Stimulated activated CD4-positive, alpha-beta T cell treated with anti-CD3 and anti-CD28 coated beads, Interleukin-1b, Interleukin-23, amount 100 ng/mL, for 24 hours (primary cell): ENCODE data around the gene RTP2.
A peak's percentile ranks its signal among the peaks of the same experiment; 100 is the strongest.

ENCODE experiments used
- DNase-seq, 4 experiments: peaks; one replicate each; pipeline ENCODE4 v3.0.0-alpha.2; 2020; ENCODE audit warnings: low read depth in 4 of 4, low spot score in 1 of 4

Gene RTP2

GRCh38 chr3:187739094-187739560, 36.8 kb upstream of the RTP2 start:
- DNase-seq, result no peak

- DNase-seq, result peak in 3 of 4 experiments; percentile 51 to 71 (median 64)
These were observed 36.2 kb upstream of the RTP2 start for GRCh38 chr3:187738331-187739093.

- no peak for DNase-seq
These were observed 35.6 kb upstream of the RTP2 start for GRCh38 chr3:187738071-187738330.

- DNase-seq, result peak in 2 of 4 experiments; percentile 48 to 58
These were observed 35.2 kb upstream of the RTP2 start for GRCh38 chr3:187737368-187738070.

DNA sequence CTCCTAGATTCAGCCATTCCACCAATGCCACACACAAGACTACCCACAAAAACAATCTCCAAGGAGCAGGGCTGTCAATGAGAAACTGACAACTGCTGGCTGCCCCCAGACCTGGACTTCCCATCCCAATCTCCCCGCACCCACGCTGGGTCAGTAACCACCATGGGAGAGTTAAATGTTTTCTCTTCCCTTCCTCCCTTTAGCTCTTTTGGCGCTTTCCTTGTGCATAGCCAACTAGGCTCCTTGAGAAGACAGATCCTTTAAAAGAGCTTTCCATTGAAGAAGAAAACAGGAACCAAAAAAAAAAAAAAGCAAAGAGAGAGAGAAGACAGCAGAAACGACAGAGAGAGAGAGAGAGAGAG, 34.6 kb upstream of the RTP2 start:
- no peak for DNase-seq

DNA sequence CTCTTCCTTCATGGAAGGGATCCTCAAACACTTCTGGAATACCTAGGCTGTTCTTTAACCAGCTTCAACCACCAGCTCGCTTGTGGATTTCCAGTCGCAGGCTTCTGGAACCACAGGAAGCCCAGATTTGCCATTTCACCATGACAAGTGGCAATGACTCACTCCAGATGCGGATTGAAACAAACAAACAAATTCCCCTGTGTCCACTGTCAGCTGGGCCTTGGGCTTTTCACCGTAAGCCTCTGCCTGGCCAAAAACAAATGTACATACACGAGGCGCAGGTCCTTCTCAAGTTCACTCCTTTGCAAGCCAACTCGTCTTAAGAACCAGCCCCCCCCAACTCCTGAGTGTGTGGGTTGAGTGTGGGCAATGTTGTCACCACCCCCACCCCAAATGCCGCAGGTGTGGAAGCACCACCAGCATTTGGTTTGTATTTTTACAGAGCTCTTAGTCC, 34.1 kb upstream of the RTP2 start:
- DNase-seq, result no peak

DNA sequence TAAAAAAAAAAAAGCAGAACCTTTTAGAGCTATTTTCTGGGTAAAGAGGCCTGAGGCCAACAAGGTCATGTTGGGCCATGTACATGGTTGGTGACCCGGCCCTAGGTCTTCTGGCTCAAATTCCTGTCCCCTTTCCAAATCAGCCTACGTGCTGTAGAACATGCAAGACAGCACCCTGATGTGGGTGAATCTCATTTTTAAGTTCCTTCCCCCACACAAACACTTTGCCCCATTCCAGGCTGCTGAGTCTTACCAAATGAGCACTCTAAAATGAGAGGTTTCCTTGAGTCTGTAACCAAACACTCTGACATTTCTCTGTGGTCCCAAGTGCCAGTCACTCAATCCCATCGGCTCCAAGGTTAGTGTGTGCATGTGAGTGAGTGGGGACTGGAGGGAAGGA, 33.5 kb upstream of the RTP2 start:
- DNase-seq, result no peak

DNA sequence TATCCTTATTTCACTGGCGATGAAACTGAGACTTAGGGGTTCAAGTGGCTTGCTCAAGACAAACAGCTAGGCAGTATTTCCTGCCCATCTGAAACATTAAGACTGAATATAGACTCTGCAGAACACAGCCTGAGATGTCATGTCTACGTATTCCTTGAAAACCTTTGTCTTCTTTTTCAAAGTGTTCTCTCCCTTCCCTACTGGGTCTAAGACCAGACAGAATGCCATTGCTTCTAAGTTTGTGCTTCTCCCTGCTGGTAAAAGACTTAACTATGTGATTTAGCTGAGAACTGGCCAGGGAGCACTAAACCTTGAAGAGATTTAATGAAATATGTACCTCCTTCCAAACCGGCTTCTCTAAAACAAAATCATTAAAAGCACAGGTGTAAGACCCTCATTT, 33.0 kb upstream of the RTP2 start:
- DNase-seq, result no peak

DNA sequence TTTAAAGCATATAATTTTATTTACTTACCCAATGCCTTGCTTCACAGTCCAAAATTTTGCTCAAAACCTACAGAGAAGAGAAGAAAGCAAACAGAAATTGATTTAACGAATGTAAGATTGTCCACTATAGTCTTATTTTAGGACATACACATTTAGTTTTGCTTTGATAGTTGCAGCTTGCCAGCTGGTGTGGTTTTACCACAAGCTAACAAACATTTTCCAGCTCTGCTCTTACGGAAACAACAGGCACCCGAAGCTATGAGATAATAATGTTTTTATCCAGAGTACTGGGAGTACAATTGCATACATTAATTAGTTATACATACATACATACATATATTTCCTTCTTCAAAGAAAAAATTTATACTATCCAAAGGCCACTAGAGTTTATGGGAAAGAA, 32.5 kb upstream of the RTP2 start:
- DNase-seq, result no peak

GRCh38 chr3:187733371-187733770, 31.0 kb upstream of the RTP2 start:
- no peak for DNase-seq

DNA sequence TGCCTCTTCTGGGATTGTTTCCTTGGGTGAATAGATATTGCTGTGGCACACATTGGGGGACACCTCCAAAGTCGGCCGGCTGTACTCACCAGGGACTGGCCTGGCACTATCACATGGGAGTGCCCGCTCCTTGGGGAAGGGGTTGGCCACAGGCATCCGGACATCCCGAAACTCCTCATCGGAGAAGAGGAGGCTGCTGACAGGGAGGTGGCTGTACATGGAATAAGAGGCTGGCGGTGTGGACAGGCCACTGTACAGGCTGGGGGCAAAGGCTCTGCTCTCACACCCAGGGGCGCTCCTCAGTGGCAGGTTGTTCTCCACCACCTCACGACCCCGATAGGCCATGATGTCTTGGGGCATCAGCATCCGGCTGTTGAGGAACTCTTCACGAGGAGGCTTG, 27.2 kb upstream of the RTP2 start:
- DNase-seq, result no peak

- DNase-seq, result no peak
These were observed 26.7 kb upstream of the RTP2 start for GRCh38 chr3:187728940-187729583.

DNA sequence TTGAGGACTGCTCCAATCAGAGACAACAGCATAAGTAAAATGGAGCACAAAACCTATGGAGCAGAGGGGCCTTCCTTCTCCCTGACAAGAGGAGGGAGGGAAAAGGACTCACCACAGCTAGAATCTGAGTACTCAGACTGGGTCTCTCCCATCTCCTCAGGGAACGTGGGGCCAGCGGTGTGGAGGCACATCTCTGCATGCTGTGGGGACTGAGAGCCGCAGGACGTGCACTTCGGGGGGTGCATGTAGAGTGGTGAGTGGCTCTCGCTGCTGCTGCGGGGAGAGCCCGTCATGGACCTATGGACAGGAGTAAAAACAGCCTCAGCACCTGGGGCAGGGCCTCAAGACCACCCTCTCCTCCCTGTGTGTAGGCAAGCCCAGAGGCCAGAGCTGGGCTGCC, 25.9 kb upstream of the RTP2 start:
- no peak for DNase-seq

GRCh38 chr3:187726564-187726963, 24.2 kb upstream of the RTP2 start:
- DNase-seq, result no peak

GRCh38 chr3:187725653-187726370, 23.5 kb upstream of the RTP2 start:
- DNase-seq, result no peak

- DNase-seq, result no peak
These were observed 22.9 kb upstream of the RTP2 start for GRCh38 chr3:187725224-187725623.

DNA sequence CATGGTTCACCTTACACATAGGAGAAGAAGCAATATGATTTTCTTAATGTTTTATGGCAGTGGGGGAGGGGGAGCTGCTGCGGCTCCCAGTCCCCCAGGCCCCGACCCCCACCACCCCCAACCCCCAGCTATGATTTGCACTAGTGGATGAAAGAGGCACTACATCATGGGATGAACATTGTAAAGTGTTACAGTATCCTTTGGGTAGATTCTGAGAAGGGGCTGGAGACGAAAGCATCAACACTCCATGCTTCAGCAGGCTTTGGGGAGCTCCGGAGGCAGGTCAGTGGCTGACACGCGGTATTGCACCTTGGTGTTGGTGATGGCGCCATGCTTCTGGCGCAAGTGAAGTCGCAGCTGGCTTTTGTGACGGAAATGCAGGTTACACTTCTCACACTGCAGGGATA, 19.9 kb upstream of the RTP2 start:
- DNase-seq, result no peak

DNA sequence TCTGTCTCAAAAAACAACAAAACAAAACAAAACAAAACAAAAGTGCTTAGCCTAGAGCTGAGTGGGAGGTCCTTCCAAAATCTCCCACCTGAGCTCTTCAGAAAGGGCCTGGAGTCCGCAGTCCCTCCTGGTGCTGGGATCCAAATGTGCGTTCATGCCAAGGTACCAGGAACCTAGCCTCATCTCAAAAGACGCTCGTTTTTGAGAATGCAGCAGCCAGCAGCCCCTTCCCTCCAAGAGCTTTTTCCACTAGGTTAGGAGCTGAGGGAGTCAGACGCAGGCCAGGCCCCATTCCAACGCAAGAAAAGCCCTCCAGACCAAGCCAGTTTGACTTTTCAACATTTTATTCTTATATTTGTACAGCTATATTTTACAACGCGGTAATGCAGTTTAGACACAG, 18.7 kb upstream of the RTP2 start:
- DNase-seq, result no peak

DNA sequence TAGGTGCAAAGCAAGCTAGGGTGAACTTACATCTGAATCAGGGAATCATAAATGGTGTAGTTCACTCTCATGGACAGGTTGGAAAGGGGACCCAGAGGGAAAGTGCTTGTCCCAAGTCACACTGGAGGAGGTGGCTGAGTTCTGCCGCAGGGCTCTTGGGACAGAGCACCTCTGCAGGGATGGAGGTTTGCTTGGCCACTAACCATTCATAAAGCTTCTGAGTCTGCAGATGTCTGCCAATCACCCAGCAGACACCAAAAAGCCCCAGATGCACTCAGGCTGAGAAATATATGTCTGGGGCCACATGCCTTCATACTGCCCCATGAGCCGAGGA, 17.9 kb upstream of the RTP2 start:
- no peak for DNase-seq

DNA sequence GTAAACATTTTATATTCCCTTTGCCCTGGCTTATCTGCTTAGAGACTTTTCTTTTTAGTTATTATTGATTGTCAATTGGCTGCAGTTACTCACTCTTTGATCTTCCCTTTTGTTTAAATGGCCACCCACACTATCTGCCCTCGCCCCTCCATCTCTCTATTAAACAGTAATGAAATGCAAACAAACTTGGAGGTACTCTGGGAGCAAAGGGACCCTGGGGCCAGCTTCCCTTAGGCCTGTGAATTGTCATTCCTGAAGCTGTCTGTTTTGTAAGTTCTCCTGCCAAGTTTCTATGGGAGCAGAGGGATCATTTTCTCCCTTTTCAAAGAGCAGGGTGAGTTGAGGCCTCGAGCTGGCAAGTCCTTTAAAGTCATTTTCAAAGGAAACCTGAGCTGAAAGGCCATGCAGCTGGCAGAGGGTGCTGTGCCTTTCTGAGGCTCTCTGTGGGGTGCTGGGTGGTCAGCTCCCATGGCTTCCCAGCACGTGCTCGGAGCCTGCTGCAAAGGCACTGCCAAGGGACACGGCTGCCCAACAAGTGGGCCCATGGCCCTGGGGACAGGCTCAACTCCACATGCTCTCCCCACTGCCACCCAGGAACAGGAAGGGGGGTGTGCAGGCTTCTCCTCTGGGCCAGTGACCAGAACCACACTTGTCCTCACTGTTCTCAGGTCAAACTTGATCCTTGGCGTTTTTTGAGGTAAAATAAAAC, 17.4 kb upstream of the RTP2 start:
- DNase-seq, result no peak

DNA sequence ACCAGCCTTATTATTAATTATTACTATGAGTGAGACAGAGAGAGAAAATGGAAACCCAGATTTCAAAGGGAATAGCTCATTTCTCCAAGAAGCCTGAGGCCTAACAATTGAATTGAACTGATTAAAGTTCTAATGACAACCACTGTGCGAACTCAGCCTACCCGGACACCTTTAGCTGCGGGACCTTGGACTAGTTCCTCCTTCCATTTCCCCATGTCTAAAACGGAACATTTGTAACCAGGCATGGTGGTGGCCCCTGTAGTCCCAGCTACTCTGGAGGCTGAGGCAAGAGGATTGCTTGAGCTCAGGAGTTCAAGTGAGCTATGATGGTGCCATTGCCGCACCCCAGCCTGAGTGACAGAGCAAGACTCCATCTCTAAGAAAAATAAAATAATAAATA, 16.4 kb upstream of the RTP2 start:
- DNase-seq, result no peak
